NCI-H2171 (cell line): ENCODE results near the gene STARD13.

Source experiments
- DNase-seq: peaks from one replicate; lab custom pipeline; 2025; lab: John Stamatoyannopoulos, UW

STARD13 gene

GRCh38 chr13:33285420-33286124 lies at the start of gene STARD13:
STARD13 (minus strand) TSS chr13:33285755; CDS start chr13:33285638, 117 bp downstream.
- DNase-seq, result no peak

GRCh38 chr13:33334831-33335230 lies 49.3 kb upstream of the STARD13 start:
- no peak for DNase-seq

- DNase-seq, result no peak
Observed at GRCh38 chr13:33331962-33332361, 46.4 kb upstream of the STARD13 start.

- no peak for DNase-seq
Observed at GRCh38 chr13:33330483-33330882, 44.9 kb upstream of the STARD13 start.

GRCh38 chr13:33328701-33329100 lies 43.1 kb upstream of the STARD13 start:
- DNase-seq, result no peak

- DNase-seq, result no peak
Observed at GRCh38 chr13:33326723-33327122, 41.2 kb upstream of the STARD13 start.

GRCh38 chr13:33326246-33326645 lies 40.7 kb upstream of the STARD13 start:
- no peak for DNase-seq

GRCh38 chr13:33323801-33324510 lies 38.4 kb upstream of the STARD13 start:
- DNase-seq, result peak; percentile 0

GRCh38 chr13:33322965-33323668 lies 37.6 kb upstream of the STARD13 start:
- peak; percentile 6 for DNase-seq

- no peak for DNase-seq
Observed at GRCh38 chr13:33322543-33322809, 36.9 kb upstream of the STARD13 start.

- DNase-seq, result no peak
Observed at GRCh38 chr13:33321686-33322542, 36.4 kb upstream of the STARD13 start.

- no peak for DNase-seq
Observed at GRCh38 chr13:33319859-33320258, 34.3 kb upstream of the STARD13 start.

GRCh38 chr13:33318744-33319143 lies 33.2 kb upstream of the STARD13 start:
- no peak for DNase-seq

GRCh38 chr13:33318037-33318436 lies 32.5 kb upstream of the STARD13 start:
- DNase-seq, result no peak

GRCh38 chr13:33316890-33317289 lies 31.3 kb upstream of the STARD13 start:
- DNase-seq, result no peak

- DNase-seq, result no peak
Observed at GRCh38 chr13:33313504-33313903, 27.9 kb upstream of the STARD13 start.

GRCh38 chr13:33312861-33313212 lies 27.3 kb upstream of the STARD13 start:
- no peak for DNase-seq

GRCh38 chr13:33312150-33312860 lies 26.8 kb upstream of the STARD13 start:
- no peak for DNase-seq

GRCh38 chr13:33311040-33311439 lies 25.5 kb upstream of the STARD13 start:
- DNase-seq, result no peak

GRCh38 chr13:33310245-33311038 lies 24.9 kb upstream of the STARD13 start:
- DNase-seq, result no peak

GRCh38 chr13:33308863-33309262 lies 23.3 kb upstream of the STARD13 start:
- DNase-seq, result no peak
